Measurements from ENCODE around the gene MCC.

MCC gene

DNA sequence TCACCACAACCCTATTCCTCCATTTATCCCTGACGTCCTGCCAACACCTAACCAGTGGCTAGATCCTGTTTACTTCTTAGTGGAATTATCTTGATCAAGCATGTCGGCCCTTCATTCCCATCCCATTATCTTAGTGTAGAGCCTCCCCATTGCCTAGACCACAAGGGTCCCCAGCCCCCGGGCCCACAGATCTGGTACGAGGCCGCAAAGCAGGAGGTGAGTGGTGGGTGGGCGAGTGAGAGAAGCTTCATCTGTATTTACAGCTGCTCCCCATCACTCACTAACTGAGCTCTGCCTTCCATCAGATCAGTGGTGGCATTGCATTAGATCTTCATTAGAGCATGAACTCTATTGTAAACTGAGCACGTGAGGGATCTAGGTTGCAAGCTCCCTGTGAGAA, 236.2 kb downstream of the MCC start:
- DNase-seq, result no peak
- Histone ChIP-seq H3K4me2 (ENCODE audit: low read depth, low read length) (no peak overlapping the region), H3K27ac (ENCODE audit: low read length) (no peak overlapping the region), H3K36me3 (replicated peaks; ENCODE audit: insufficient read depth, low read length) (no peaks in the 10 kb centered on the region), H2AFZ (ENCODE audit: low read length) (no peak overlapping the region), H4K20me1 (ENCODE audit: insufficient read depth, low read length) (no peaks in the 10 kb centered on the region), H3F3A (ENCODE audit: insufficient read depth, low read length) (peaks cover 21% of the 10 kb centered on the region), H3K4me3 (ENCODE audit: low read length) (no peak overlapping the region), H3K9ac (ENCODE audit: low read length) (no peak overlapping the region), H3K9me2 (replicated peaks; ENCODE audit: insufficient read depth, low read length) (no peaks in the 10 kb centered on the region), H3K79me2 (ENCODE audit: low read length) (peaks cover 95% of the 10 kb centered on the region), H3K4me1 (ENCODE audit: low read length) (peaks cover 41% of the 10 kb centered on the region), H3K27me3 (replicated peaks; ENCODE audit: insufficient read depth, low read length) (no peaks in the 10 kb centered on the region), H3K9me3 (replicated peaks; ENCODE audit: insufficient read depth, low read length) (no peaks in the 10 kb centered on the region)
- TF ChIP-seq EZH2phosphoT487 (IDR thresholded peaks at IDR 0.05; ENCODE audit: low read length), result no peak
- TF ChIP-seq, protein P1, sequence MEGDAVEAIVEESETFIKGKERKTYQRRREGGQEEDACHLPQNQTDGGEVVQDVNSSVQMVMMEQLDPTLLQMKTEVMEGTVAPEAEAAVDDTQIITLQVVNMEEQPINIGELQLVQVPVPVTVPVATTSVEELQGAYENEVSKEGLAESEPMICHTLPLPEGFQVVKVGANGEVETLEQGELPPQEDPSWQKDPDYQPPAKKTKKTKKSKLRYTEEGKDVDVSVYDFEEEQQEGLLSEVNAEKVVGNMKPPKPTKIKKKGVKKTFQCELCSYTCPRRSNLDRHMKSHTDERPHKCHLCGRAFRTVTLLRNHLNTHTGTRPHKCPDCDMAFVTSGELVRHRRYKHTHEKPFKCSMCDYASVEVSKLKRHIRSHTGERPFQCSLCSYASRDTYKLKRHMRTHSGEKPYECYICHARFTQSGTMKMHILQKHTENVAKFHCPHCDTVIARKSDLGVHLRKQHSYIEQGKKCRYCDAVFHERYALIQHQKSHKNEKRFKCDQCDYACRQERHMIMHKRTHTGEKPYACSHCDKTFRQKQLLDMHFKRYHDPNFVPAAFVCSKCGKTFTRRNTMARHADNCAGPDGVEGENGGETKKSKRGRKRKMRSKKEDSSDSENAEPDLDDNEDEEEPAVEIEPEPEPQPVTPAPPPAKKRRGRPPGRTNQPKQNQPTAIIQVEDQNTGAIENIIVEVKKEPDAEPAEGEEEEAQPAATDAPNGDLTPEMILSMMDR (IDR thresholded peaks at IDR 0.05; ENCODE audit: low read length), result no peak
- TF ChIP-seq EZH2 (optimal IDR thresholded peaks at IDR 0.05; ENCODE audit: low read depth, low read length), result no peak

DNA sequence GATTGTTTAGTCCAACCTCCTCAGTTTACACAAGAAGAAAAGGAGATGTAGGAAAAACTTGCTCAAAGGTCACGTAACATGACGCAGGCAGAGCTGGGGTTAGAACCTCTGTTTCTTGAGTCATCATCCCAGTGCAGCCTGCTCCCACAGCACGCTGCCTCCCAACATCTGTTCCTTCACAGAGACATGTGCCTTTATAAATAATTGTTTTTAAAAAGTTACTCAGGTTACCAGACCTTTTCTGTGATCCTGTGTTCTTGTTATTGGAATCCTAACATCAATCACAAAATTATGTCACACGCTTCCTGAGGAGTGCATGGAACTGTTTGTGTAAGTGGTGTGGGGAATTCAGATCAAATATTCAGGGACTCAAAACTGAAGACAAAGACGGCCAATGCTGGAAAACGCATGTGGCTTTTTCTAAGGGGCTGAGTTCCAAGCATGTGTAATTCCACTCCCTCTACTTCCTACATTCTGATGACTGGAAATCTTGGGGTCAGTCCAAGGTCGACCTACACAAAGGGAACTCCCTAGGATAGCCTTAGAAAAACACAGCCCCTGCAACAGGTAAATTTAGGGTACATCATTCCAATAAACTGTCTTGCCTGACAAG, 237.8 kb downstream of the MCC start:
- H4K20me1 ChIP-seq (ENCODE audit: insufficient read depth, low read length), result no peaks in the 10 kb centered on the region
- no peak overlapping the region for H3K4me2 ChIP-seq (ENCODE audit: low read depth, low read length)
- no peak overlapping the region for H3K9ac ChIP-seq (ENCODE audit: low read length)
- DNase-seq, result no peak
- H2AFZ ChIP-seq (ENCODE audit: low read length), result no peak overlapping the region
- TF ChIP-seq, protein P1 (IDR thresholded peaks at IDR 0.05; ENCODE audit: low read length), result no peak
- TF ChIP-seq EZH2 (optimal IDR thresholded peaks at IDR 0.05; ENCODE audit: low read depth, low read length), result no peak
- no peak for TF ChIP-seq EZH2phosphoT487 (IDR thresholded peaks at IDR 0.05; ENCODE audit: low read length)
- peaks cover 95% of the 10 kb centered on the region for H3K79me2 ChIP-seq (ENCODE audit: low read length)
- peaks cover 33% of the 10 kb centered on the region for H3F3A ChIP-seq (ENCODE audit: insufficient read depth, low read length)
- H3K4me3 ChIP-seq (ENCODE audit: low read length), result no peak overlapping the region
- no peaks in the 10 kb centered on the region for H3K9me2 ChIP-seq (replicated peaks; ENCODE audit: insufficient read depth, low read length)
- no peak overlapping the region for H3K27ac ChIP-seq (ENCODE audit: low read length)
- peaks cover 45% of the 10 kb centered on the region for H3K4me1 ChIP-seq (ENCODE audit: low read length)
- no peaks in the 10 kb centered on the region for H3K27me3 ChIP-seq (replicated peaks; ENCODE audit: insufficient read depth, low read length)
- H3K9me3 ChIP-seq (replicated peaks; ENCODE audit: insufficient read depth, low read length), result no peaks in the 10 kb centered on the region
- H3K36me3 ChIP-seq (replicated peaks; ENCODE audit: insufficient read depth, low read length), result no peaks in the 10 kb centered on the region

DNA sequence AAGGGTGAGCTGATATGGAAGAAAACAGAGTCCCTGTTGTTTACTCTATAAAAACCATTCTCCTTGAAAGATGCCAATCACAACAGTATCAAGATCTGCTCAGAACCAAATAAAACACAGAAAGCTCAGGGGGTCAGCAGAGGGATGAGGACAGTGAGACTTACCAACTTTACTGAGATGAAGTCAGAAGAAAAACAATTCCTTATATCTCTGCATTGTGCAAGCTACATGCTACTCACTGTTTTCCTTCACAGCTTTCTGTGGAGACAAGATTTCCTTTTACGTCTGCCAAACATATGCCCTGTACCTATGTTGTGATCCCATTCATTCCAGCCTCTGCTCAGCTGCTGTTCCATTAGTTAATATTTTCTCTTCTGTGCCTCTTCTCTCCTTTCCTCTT, 239.0 kb downstream of the MCC start:
- H3F3A ChIP-seq (ENCODE audit: insufficient read depth, low read length), result peaks cover 33% of the 10 kb centered on the region

More for the DNA sequence above, 239.0 kb downstream of the MCC start:
- Histone ChIP-seq H3K27ac (ENCODE audit: low read length) (no peak overlapping the region), H3K9me2 (replicated peaks; ENCODE audit: insufficient read depth, low read length) (no peaks in the 10 kb centered on the region), H3K36me3 (replicated peaks; ENCODE audit: insufficient read depth, low read length) (no peaks in the 10 kb centered on the region), H3K79me2 (ENCODE audit: low read length) (peaks cover 95% of the 10 kb centered on the region), H4K20me1 (ENCODE audit: insufficient read depth, low read length) (no peaks in the 10 kb centered on the region), H3K4me1 (ENCODE audit: low read length) (peaks cover 52% of the 10 kb centered on the region), H3K4me2 (ENCODE audit: low read depth, low read length) (no peak overlapping the region), H3K9ac (ENCODE audit: low read length) (no peak overlapping the region), H3K9me3 (replicated peaks; ENCODE audit: insufficient read depth, low read length) (no peaks in the 10 kb centered on the region), H2AFZ (ENCODE audit: low read length) (no peak overlapping the region), H3K4me3 (ENCODE audit: low read length) (no peak overlapping the region), H3K27me3 (replicated peaks; ENCODE audit: insufficient read depth, low read length) (no peaks in the 10 kb centered on the region)
- DNase-seq, result no peak
- no peak for TF ChIP-seq EZH2 (optimal IDR thresholded peaks at IDR 0.05; ENCODE audit: low read depth, low read length)
- TF ChIP-seq EZH2phosphoT487 (IDR thresholded peaks at IDR 0.05; ENCODE audit: low read length), result no peak
- TF ChIP-seq, protein P1 (IDR thresholded peaks at IDR 0.05; ENCODE audit: low read length), result no peak

All from MM.1S (cell line).